Activated T-cell treated with anti-CD3 and anti-CD28 coated beads for 48 hours (primary cell): ENCODE data around the gene TNP2.

Experiments used
- DNase-seq: peaks from one replicate; pipeline ENCODE4 v3.0.0-alpha.2; 2020; ENCODE audit warnings: low read depth

Gene TNP2

DNA sequence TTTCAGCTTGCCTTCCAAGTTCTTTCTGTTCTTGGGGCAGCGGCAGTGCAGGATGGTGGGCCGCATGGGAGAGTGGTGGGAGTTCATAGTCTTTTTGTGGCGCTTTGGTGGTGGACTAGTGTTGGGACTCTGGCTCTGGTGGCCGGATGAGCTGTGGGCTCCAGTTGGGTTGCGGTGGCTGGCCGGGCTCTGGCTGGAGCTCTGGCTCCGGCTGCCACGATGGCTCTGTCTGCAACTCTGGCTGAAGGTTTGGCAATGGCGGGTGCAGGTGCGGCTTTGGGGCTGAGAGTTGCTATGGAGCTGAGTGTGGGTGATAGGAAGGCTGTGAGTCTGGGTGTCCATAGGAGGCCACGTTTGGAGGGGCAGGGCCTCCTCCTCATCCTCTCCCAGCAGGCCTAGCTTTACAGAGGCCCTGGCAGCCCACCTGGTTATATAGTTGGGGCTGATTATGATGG, at the start of gene TNP2:
TNP2 (minus strand) TSS at position 405 of the 455 bp plus-strand sequence; CDS start at position 342, 63 bp downstream.
- no peak for DNase-seq

DNA sequence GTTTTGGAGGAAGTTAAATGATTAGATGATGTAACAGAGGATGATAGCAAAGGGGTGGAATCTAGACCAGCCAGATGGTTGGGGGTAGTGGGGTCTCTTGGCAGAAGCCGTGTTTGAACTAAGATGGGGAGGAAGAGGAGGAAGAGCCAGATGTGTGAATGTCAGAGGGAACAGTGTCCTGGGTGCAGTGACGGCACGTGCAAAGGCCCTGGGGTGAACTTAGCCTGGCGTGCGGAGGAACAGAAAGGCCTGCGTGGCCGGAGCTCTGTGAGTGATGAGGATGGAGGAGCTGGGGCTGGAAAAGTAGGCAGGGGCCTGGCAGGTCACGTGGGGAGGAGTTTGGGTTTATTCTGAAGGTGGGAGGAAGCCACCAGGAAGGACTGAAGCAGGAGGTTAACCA, 49.7 kb upstream of the TNP2 start:
- no peak for DNase-seq

DNA sequence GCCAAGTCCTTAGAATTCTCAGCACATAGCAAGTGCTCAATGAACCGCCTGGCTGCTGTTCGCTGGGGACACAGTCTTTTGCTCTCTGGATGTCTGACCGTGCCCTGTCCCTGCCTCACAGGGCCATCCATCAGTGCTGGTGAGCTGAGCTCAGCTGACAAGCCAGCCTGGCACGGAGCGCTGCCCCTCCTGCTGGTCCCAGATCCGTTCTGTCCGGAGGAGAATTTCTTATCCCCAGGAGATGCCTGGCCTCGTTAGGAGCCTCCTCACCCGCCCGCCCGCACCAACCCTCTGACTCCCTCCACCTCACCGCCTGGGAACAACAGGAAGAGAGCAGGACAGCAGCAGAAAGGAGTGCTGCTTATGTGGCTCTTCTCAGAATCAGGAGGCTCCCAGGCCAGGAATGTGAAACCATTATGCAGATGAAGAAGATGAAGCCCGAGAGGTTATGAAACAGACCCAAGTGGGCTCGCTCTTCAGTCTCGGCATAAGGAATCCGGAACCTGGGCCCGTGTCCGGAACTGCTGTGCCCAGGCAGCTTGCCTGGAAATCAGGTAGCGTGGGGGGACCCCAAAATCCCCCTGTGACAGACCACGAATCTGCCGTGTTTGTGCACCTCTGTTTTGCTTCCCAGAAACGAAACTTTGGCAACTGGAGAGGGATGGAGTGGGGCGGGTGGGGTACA, 47.3 kb upstream of the TNP2 start:
- no peak for DNase-seq

DNA sequence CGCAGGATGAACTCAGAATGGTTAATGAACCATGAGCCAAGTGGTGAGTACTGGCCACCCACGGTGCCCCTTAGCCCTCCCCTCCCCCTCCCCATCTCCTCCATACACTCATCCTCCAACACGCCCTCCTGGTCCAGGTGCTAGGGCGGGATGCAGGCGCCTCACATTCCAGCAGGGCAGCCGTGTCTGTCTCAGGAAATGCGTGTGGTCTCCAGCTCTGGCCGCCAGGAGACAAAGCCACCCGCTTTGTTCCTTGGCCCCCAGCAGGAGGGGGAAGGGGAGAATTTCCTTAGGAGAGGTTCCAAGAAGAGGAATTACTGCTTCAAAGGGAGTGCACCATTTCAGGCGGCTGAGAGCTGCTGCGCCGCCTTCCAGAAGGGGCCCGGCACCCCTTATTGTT, 46.4 kb upstream of the TNP2 start:
- no peak for DNase-seq

DNA sequence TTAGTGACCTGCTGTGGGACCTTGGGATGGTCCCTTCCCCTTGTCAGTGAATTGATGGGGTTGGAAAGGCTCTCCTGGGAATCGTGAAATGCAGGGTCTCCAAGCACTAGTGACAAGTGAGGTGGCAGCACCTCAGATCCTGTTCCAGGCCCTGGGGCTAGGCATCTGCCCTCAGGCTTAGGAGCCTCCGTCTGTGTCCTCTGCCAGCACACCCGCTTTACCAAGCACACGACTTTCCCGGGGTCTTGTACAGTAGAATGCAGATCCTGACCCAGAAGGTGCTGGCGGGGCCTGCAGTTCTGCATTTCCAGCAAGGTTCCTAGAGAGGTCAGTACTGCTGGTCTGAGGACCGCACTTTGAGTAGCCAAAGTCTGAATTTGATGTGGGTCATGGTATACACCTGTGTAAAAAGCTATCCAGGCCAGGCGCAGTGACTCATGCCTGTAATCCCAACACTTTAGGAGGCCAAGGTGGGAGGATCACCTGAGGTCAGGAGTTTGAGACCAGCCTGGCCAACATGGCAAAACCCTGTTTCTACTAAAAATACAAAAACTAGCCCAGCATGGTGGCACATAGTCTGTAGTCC, 45.3 kb upstream of the TNP2 start:
- no peak for DNase-seq

DNA sequence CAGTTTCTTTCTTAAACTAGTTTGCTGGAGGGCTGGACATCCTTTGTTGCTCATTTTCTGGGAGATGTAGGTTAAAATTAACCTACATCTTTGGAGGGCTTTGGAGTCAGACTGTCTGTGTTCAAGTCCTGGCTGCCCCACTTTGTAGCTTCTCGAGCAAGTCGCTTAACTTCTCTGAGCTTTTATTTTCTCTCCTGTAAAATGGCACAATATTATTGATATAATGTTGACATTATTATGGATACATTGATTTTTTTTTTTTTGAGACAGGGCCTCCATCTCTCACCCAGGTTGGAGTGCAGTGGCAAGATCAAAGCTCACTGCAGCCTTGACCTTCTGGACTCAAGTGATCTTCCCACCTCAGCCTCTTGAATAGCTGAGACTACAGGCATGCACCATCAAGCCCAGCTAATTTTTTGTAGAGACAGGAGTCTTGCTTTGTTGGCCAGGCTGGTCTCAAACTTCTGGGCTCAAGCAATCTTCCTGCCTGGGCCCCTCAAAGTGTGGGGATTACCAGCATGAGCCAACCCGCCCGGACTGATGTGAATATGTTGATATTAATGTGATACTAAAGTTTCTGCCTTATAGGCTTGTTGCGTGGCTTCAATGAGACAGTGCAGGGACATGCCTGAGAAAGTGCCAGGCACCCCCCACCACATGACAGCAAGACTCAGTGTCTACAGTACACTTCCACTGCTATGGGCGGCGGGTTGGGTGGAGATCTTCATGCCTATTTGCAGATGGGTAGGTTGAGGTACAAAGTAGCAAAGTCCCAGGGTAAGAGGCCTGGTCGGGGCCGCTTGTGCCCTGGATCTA, 44.6 kb upstream of the TNP2 start:
- no peak for DNase-seq

DNA sequence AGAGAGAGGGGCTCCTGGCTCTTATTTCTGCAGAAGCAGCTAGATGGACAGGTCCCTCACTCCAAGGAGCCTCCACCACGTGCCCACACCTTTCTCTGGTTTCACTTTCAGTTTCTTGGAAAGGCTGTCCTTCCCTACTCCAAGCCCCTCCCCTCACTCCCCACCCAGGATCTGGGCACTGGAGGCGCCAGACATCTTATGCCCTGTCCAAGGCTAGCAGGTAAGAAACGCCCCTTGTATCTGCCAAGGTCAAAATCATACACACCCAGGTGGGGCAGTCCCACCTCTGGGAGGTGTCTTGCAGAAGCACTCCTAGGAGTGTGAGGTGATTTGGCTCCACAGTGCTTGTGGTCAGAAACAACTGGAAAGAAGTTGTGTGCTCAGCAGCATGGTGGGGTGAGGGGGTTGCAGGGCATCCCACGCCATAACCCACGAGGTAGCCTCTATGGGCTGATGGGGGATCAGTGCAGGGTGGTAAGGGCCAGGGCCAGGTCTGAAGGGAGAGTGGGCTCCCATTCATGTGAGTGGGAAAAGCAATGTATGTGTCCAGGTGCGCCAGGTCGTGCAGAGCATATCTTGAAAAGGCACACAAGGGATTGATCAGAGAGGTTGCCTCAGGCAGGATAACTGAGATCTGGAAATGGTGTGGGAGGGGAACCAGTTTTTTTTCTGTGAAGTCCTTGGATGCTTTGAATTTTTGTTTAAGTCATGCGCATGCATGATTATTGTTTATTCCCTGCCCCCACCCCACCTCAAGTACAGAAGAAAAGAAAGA, 43.8 kb upstream of the TNP2 start:
- DNase-seq: no peak

DNA sequence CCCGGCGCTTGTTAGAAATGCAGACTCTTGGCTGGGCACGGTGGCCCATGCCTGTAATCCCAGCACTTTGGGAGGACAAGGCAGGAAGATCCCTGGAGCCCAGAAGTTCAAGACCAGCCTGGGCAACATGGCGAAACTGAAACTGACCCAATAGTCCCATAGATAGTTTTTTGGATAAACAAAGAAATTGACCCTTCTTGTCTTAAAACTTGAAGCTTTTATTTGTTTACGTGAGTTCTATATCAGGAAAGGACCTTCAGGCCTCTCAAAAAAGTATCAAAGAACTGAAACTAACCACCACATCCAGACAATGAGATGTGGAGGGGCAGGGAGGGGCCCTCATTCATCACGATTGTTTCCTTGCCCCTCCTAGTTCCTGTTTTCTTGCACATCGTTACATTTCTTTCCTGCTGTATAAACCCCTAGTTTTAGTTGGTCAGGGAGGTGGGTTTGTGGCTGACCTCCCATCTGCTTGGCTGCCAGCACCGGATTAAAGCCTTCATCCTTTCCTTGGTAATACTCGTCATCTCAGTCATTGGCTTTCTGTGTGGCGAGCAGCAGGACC, 42.0 kb upstream of the TNP2 start:
- DNase-seq: no peak

DNA sequence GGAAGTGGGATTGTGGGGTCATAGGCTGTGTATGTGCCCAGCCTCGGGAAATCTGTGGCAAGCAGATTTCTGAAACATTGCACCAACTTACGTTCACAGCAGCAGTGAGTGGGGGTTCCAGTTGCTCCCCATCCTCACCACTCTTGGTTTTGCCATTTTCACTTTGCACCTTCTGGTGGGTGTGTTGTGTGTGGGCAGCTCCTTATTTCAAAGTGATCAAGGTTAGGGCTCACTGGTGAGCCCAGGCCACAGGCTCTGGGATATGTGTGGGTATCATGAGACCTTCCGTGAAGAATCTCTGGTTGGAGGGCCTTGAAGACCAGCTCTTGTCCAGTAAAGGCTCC, 41.5 kb upstream of the TNP2 start:
- no peak for DNase-seq

DNA sequence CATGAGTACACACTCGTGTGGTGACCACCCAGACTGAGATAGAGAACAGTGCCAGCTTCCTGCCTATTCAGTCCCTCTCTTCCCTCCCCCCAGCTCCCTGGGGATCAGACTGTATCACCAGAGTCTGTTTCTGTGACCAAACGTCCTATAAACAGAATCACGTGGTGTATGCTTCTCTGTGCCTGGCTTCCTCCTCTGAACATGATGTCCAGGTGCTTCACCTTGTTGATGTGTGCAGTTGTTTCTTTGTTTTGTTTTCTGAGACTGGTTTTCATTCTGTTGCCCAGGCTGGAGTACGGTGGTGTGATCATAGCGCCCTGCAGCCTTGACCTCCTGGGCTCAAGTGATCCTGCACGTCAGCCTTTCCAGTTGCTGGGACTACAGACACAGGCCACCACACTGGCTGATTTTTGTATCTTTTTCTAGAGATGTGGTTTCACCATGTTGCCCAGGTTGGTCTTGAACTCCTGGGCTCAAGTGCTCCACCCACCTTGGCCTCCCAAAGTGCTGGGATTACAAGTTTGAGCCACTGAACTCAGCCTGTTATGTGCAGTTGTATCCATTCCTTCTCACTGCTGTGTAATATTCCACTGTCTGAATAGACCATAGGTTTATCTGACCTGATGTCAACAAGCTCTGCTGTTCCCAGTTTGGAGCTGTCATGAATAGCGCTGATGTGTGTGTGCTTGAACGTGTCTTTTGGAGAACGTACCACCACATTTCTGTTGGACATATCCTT, 40.9 kb upstream of the TNP2 start:
- DNase-seq: no peak

DNA sequence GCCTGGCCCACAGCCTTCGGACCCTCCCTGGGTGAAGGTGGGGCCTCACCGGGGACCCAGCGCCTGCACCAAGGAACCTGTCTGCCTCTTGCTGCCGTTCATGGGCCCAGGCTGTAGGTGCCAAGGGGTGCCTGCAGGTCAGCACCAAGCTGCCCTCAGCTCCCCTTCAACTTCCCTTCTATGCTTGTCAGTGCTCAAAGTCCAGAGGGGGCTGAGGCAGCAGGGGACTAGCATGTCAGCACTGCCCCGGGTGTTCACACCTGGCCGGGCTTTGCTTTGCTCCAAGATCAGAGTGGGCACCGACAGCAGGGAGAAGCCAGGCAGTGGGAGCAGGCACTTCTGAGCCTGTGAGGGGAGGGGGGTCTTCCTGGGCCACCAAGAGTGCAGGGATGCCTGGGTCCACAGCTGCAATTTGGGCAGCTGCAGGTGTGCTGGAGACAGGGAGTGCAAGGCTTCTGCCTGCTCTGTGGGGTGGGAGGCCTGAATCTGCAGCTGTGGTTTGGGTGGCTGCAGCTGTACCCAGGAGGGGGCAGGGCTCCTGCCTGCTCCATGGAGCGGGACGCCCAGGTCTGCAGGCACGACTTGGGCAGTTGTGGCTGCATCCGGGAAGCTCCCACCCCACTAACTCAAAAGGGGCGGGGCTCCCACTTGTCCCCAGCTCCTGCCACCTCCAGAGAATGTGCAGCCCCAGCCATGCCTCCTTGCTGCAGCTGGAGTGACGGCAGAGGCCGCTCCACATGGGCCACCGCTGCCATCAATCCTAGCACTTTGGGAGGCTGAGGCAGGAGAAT, 39.6 kb upstream of the TNP2 start:
- no peak for DNase-seq

DNA sequence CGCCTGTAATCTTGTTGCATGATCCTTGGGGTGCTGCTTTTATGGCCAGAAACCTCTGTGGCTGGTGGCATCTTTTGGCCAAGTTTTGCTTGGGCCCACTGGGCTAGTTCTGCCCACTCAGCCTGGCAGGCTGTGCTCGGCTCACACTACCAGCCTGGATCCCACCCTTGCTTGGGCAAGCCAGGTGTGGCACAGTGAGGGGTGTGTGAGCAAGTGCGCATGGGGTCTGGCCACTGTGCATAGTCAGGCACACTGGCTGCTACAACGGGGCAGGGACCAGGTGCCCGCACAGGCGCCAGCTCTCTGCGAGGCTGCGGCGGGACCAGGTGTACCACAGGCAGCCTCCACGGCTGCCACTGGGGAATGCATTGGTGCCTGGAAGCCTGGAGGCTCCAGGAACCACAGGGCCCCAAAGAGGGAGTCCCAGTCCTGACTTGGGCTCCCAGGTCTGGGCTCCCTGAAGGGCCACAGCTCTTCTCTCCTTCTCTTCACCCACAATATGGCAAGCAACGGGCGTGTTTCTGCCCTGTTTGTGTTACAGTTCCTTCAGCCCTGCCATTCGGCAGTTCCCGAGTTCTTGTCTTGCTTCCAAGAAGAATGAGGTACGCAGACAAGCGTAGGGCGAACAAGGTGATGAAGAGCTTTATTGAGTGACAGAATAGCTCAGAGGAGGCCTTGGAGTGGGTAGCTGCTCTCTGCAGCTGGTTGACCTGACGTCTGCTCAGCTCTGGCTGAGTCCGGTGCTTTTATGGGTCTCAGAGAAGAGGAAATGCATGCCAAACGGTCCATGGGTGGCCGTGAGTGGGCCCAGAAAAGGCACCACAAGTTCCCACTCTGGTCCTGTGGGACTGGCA, 38.7 kb upstream of the TNP2 start:
- DNase-seq: no peak

DNA sequence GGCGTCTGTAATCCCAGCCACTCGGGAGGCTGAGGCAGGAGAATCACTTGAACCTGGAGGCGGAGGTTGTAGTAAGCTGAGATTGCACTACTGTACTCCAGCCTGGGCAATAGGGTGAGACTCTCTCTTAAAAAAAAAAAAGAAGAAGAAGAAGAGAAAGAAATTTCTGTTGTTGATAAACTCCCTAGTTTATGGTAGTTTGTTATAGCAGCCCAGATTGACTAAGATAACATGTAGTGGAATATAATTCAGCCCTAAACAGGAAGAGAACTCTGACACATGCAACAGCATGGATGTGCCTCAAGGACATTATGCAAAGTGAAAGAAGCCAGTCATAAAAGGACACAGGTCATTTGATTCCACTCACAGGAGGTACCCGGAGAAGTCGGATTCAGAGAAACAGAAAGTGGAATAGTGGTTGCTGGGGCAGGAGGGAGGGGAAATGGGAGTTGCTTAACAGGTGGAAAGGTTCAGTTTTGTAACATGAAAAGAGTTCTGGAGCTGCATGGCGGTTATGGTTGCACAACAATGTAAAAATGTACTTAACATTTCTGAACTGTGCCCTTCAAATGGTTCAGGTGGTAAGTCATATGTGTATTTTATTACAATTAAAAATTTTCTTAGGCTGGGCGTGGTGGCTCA, 38.0 kb upstream of the TNP2 start:
- no peak for DNase-seq

DNA sequence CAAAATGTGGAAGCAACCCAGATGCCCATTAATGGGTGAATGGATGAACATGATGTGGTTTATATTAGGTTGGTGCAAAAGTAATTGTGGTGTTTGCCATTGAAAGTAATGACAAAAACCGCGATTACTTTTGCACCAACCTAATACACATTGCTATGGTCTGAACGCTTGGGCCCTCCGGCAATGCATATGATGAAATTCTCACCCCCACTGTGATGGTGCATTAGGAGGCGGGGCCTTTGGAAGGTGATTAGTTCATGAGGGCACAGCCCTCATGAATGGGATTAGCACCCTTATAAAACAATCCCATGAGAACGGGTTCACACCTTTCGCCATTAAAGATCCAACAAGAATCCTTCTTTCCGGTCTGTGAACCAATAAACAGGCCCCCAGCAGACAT, 37.3 kb upstream of the TNP2 start:
- no peak for DNase-seq

DNA sequence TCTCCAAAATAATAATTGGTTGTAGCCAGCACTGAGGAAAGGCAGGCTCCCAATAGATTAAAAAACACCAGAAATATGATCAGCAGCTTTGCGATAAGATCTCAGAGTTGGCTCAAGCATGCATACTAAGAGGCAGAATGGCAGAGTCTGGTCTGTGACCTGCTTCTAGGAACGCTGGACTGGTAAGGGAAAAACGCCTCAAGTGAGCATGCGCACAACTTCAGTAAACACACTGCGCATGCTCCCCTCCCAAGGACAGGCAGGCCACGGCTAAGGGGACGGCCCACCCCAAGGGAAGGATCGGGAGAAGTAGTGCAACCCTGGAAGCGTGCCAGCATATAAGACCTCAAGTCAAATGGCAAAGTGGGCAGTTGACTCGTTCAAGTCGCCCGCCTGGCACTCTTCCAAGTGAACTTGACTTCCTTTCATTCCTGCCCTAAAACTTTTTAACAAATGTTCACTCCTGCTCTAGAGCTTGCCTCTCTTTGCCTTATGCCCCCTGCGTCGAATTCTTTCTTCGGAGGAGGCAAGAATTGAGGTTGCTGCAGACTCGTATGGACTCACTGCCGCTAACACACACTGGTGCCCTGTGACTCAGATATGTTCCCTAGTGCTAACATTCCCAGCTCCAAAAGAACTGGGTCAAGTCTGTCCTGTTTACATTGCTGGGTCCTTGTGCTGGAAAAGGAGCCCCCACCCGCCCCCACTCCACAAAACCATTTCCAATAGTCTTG, 34.4 kb upstream of the TNP2 start:
- no peak for DNase-seq

DNA sequence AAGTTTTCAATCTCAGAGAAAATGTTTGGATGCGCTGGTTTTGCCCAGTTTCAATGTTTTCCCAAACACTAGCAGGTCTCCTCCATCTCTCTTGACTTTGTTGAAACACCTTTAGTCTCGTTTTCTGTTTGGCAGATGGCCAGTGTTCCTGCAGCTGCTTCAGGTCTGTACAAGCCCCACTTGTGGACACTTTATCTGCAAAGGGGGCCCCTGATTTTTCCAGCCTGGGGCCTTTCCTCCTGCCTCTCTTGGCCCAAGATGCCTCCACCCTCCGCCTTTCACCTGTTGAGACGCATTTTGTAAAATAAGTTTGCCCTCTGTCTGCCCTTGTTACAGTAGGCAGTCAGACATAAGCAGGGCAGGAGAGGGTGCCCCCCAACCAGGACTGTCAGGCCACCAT, 33.9 kb upstream of the TNP2 start:
- DNase-seq: no peak

DNA sequence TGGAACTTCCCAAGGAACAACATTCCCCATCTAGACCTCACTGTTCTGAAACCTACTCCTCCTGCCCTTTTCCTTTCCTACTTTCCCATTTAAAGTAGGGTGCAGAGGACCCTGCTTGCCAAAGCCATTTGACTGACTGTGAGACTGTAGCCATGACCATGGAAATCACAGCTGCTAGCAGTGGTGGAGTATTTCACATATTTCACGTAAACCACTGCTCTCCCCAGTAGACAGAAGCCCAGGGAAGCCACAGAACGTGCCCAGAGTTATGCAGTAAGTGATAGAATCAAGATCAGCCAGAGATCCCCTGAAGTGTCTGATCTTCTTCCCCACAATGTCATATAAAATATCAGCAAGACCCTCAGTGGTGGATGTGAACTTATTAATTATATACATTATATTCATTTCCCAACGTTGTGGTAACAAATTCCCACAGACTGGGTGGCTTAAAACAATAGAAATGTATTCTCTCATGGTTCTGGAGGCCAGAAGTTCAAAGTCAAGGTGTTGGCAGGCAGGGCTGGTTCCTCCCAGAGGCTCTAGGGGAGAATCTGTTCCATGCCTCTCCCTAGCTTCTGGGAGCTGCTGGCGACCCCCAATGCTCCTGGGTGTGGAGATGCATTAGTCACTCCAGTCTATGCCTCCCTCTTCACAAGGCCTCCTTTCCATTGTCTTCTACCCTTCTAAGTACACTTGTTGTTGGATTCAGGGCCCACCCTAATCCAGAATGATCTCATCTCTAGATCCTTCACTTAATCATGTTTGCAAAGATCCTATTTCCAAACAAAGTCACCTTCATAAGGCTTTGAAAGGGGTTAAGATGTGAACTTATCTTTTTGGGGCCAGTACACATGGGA, 32.7 kb upstream of the TNP2 start:
- no peak for DNase-seq

DNA sequence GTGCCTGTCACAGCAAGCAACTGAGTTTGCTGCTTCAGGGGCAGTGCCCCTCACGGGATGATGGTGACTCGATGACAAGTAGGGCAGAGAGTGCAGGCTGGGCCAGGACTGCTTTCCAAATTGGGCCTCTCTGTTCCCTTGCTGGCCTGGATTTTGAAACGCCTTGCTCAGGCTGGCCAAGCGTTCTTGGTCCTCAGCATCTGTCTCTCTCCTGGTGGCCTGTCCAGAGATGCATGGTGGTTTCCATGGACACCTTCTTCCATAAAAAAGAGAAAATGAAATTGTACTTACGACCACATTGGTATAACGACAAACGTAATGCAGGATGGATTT, 31.4 kb upstream of the TNP2 start:
- no peak for DNase-seq
